NCI-H2107 treated with DMSO at 0.1 percent for 48 hours (cell line): Measurements from ENCODE around the gene ARID1B.

Source experiments
- DNase-seq: peaks from one replicate; lab custom pipeline; 2025; ENCODE audit not compliant: unreplicated experiment; lab: John Stamatoyannopoulos, UW

Gene ARID1B

DNA sequence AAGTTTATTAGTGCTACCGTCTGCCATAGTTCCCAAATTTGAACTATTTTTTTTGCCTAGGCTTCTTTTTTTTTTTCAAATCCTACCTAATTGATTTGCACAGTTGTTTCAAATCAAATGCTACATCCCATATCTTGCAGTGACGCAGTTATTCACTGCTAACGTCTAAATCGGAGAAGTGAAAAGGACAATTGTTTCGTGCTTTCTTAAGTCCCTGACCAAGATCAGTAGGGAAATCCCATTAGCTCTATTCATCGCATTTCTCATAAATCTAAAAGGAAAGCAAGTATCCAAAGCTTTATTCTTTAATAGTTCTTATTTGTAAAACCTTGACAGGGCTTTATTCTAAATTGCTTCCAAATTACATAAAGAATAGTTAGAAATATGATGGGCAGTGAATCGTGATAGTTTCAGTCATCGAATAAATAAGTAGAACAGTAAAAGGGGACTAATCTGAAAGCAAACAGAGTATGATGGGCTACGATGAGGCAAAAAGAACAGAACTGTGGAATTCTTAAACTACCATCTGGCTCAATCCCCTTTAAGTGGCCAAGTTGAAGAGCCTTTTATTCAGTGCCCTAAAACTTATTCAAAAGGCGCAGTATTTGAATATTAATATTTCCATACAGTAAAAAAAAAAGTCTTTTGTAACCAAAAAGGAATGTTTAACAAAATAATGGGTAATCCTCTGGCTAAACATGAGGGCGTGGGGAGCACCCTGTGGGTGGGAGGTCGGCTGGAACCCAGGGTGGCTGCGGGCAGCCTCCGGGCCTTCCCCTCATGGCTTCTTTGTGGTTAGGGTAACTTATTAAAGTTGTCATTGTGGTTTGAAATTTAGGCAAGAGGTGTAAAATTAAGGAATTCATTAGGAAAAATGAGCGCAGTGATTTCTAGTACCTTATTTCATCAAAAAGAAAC lies 3.0 kb upstream of the ARID1B start:
- DNase-seq: no peak

DNA sequence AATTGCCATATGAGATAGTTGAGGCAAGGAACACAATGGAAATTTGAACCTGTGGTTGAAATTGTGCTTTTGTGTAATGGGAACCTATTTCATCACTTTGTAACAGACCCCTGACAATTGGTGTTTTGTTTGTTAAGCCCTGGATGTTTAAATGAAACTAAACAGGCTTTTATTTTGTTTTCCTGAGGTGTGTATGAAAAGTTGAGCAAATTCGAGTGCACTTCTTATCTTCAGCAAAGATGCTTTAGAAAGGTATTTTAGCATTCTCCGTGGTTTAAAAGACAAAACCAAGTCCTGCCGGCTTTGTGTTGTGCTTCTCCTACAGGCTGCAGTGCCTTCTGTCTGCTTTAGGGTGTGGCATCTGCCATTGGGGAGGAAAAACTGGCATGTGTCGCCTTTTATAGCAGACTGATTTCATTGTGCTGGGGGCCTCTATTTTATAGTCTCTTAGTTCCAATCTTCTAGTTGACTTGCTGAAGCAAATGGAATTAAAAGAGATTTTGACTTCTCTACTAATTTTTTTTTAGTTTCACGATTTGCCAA lies 2.2 kb upstream of the ARID1B start:
- DNase-seq: peak; percentile 68

DNA sequence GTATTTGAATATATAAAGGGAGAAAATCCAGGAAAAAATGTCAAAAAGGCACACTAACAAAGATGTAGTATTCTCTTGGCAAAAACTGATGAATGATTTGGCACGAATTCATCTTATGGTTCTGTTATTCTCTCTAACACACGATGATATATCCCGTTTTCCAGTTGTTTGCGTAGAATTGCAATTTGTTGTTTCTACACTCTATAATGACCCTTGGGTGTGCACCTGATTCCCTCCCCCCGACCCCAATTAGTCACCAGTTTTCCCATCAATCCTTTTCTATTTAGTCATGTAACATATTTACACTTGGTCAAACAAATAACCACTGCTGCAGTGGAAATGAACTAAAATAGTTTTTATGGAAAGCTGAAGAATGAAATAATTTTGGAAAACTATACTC lies 1.5 kb upstream of the ARID1B start:
- no peak for DNase-seq

DNA sequence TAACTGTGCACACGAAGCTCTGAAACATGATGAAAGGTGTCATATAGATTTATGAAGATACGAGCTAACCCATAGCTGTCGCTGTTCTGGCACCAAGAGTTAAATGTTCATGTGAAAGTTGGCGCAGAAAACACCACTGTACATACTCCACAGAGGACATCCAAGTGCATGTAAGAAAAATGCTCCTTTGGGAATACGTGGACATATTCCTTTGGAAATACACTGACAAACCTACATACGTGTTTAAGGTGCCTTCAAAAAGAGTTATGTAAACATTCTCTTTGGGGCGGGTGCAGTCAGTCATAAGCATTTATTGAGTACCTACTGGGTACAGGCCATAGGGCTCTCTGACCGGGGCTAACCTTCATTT lies 723 bp upstream of the ARID1B start:
- DNase-seq: peak; percentile 51

DNA sequence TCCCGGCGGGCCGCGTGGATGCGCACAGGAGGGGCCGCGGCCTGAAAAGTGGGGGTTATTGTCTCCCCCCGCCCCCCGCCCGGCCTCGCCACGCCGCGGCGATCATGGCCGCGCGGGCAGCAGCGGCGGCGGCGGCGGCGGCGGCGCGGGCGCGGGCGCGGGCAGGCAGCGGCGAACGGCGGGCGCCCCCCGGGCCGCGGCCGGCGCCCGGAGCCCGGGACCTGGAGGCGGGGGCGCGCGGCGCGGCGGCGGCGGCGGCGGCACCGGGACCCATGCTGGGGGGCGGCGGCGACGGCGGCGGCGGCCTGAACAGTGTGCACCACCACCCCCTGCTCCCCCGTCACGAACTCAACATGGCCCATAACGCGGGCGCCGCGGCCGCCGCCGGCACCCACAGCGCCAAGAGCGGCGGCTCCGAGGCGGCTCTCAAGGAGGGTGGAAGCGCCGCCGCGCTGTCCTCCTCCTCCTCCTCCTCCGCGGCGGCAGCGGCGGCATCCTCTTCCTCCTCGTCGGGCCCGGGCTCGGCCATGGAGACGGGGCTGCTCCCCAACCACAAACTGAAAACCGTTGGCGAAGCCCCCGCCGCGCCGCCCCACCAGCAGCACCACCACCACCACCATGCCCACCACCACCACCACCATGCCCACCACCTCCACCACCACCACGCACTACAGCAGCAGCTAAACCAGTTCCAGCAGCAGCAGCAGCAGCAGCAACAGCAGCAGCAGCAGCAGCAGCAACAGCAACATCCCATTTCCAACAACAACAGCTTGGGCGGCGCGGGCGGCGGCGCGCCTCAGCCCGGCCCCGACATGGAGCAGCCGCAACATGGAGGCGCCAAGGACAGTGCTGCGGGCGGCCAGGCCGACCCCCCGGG lies 637 bp downstream of the ARID1B start:
- no peak for DNase-seq

DNA sequence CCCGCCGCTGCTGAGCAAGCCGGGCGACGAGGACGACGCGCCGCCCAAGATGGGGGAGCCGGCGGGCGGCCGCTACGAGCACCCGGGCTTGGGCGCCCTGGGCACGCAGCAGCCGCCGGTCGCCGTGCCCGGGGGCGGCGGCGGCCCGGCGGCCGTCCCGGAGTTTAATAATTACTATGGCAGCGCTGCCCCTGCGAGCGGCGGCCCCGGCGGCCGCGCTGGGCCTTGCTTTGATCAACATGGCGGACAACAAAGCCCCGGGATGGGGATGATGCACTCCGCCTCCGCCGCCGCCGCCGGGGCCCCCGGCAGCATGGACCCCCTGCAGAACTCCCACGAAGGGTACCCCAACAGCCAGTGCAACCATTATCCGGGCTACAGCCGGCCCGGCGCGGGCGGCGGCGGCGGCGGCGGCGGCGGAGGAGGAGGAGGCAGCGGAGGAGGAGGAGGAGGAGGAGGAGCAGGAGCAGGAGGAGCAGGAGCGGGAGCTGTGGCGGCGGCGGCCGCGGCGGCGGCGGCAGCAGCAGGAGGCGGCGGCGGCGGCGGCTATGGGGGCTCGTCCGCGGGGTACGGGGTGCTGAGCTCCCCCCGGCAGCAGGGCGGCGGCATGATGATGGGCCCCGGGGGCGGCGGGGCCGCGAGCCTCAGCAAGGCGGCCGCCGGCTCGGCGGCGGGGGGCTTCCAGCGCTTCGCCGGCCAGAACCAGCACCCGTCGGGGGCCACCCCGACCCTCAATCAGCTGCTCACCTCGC lies 1.5 kb downstream of the ARID1B start:
- no peak for DNase-seq

DNA sequence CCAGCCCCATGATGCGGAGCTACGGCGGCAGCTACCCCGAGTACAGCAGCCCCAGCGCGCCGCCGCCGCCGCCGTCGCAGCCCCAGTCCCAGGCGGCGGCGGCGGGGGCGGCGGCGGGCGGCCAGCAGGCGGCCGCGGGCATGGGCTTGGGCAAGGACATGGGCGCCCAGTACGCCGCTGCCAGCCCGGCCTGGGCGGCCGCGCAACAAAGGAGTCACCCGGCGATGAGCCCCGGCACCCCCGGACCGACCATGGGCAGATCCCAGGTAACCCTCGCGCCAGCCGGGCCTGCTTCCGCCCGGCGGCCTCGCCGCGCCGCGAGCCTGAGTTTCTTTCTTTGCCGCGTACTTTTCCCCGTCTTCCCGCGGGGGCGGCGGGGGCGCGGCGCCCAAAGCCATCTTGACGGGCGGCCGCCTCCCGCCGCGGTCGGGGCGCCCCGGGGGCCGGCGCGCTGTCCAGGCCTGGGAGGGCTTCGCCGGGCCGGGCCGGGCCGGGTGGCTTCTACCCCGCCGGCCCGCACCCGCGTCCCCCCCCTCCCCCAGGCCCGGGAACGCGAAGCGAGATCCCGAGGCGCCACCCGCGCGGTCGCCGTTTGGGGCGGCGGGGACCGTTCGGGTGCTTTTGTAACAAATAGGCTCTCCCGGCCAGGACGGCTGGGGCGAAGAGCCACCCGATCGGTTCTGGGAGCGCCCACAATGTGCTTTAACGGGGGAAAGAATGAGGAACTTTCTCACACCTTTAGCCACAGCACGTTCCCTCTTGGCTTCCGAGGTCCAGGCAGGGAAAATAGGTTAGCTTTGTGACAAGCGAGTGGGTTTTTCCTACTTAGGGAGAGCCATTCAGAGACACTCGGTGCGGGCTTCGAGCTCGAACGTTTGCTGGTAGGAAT lies 2.3 kb downstream of the ARID1B start:
- no peak for DNase-seq

DNA sequence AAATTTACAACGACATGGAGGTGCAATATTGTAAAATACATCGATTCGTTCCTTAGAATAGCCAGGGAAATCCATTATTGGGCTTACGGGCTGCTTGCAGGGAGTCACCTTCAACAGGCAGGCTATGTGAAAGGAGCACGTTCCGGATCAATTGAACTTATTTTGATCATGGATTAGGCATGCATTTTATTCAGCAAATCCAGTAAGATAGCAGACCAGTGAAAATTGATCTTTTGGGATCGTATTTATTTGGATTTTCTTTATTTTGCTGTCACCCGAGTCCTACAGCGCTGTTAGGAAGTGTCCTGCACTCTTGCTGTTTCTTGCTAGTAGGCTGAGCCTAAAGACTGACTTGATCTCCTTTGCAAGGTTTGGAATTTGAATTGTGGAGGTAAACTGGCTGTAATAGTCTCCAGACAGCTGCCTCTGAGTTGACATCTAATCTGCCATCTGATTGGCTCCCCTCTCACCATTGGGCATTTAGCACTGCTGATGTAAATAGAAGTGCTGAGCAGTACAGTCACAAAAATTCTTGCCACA lies 3.0 kb downstream of the ARID1B start:
- DNase-seq: peak; percentile 98

DNA sequence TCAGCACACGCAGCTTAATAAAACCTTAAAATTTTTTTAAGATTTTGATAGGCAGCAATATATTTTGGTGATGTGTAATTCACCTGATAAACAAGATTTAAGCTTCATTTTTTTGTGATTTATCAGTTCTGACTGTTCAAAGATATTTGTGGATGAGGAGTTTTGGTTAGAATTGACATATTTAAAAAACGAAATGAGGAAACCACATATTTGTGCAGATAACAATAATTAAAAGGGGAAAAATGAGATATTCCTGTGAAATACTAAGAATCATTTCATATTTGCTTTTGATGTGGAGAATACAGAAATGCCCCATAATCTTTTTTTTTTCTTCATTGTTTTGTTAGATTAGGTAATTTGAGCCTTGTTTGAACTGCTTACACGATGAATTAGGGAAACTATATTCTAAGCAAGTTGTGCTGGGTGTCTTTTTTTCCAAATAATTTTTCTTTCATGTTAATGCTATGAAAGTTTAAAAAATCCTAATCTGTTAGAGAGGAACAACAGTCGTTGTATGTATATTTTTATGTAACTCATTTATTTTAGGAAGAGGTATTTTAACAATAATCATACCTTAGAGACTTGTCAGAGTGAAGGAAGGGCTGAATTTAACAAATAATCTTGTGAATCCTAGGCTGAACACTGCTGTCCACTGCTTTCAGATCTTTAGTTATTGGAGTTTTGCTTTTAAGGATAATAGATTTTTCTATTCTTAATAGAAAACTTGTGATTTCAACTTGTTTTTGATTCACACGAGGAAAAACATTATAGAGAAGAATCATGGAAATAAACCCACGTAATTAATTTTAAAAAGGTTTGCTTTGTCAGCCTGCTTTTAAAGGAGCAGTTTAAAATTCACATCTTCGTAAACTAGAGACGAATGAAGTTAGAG lies 4.0 kb downstream of the ARID1B start:
- peak; percentile 45 for DNase-seq

DNA sequence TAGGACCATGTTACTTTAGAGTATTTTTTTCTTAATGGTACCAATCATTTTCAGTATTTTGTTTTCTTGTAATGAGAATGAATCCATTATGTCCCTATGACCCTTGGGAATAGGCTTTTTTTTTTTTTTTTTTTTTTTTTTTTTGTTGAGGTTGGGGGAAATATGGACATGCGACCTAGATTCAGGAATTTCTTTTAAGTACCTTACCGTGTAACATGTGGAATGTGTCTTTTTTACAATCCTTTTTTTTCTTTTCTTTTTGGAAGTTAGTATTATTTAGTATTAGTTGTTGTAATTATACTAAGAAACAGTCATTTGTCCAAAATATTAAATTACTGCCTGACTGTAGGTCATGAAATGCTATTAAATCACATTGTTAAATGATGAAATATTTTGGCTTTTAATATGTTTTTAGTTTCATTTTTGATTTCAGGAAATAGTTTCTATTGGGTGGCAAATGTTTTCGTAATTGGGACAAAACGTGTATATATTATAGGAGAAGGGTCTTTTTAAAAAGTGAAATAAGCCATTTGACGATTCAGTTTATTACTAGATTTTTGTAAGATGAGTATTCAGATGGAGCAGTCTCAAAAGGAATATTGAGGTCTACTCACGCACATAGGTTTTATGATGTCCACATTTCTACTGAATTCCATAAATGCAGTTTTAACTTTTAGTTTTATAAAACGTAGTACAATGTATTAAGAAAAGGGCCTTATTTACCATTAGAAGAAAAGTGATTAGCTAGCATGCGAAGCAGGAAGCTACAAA lies 4.9 kb downstream of the ARID1B start:
- no peak for DNase-seq

DNA sequence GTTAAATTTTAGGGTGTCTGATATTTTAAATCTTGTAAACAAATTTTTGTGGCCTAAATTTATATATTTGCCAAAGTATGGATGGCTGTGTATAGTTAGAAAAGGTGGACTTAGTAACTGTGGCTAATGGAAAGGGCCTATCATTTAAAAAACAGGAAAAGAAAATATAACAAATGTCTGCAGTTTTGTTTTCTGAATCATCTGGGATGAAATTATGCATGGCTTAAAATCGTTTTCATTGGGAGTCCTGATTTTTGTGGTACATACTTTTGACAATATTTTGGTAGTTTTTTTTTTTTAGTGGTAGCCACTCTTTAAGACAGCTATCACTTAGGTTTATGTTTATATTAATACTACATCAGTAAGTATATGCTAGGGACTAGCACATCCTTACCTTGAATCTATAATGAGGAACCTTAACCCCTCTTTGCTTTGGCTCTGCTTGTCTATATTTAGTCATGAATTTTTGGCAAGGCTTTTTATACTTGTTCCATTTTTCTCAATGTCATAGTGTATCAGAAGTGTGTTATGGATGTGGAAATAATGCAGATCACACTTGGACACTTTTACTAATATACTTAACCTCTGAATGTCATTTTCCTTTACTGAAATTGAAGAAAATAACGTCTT lies 5.6 kb downstream of the ARID1B start:
- DNase-seq: peak; percentile 33

DNA sequence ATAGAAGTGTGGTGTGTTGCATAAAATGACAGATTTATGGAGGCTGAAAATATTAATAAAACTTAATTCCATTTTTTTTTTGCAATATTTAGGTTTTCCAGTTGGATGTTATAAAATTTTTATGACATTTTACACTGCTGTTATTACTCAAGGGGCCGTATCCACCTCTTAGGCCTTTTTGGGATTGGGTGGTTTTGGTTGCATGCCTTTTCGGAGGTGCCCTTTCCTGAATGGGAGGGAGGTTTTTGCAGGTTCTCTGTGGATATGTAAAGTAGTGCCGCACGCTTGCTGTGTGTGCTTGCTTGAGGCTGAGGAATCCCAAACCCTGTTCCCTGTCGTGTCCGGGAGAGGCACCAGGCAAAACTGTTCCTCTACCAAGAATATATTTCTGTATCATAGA lies 6.8 kb downstream of the ARID1B start:
- DNase-seq: no peak

DNA sequence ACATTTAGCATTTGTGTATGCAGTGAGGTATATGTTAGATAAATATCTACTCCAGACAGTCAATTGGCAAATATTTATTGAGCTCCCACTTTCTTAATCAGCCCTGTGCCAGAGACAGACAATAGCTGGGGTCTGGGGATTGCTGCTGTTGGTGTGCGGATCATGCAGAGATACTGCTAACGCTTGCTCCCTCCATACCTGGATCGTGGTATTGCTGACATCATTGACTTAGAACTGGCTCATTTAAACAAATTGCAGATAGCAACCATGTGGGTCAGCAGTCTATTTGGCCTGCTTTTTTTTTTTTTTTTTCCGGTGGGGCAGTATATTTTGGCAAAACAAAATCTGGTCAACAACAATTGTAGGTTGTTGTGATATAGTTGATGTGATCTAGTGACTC lies 9.5 kb downstream of the ARID1B start:
- no peak for DNase-seq

DNA sequence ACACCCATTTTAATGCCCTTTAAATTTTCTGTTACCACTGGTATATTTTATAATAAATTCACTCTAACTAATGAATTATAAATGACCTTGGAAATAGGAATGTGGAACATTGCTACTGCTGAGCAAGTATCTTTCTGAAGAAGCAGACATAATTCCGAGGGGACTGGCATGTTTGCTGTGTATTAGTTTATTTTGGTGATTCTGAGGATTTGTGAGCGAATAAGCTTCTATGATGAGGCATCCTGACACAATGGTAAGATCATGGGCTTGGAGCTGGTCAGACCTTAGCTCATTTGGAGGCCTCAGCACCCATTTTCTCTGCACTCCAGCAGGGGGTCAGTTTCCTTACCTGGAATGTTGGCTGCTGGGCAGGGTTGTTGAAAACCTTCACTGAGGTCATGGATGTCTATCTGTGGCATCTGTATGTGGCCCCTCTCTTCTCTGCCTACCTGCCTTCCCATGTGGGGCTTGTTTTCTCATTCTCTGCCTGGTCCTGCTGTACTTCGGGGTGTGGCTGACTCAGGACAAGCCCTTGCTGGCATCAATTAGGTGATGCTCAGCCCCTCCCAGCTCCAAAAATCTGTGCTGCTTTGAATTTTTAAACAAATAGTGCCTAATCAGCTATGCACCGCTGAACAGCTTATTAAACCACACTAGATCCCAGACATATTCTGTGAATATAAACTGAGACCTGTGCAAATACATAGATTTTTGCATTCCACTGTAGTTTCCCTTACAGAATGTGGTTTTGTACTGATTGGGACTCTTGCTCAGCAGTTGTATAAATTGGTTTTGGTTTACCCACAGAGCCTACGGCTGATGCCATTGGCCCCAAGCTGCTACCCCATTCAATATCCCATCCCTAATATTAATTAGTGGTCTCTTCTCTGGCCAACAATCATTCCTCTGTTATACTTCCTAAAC lies 10.7 kb downstream of the ARID1B start:
- DNase-seq: no peak

DNA sequence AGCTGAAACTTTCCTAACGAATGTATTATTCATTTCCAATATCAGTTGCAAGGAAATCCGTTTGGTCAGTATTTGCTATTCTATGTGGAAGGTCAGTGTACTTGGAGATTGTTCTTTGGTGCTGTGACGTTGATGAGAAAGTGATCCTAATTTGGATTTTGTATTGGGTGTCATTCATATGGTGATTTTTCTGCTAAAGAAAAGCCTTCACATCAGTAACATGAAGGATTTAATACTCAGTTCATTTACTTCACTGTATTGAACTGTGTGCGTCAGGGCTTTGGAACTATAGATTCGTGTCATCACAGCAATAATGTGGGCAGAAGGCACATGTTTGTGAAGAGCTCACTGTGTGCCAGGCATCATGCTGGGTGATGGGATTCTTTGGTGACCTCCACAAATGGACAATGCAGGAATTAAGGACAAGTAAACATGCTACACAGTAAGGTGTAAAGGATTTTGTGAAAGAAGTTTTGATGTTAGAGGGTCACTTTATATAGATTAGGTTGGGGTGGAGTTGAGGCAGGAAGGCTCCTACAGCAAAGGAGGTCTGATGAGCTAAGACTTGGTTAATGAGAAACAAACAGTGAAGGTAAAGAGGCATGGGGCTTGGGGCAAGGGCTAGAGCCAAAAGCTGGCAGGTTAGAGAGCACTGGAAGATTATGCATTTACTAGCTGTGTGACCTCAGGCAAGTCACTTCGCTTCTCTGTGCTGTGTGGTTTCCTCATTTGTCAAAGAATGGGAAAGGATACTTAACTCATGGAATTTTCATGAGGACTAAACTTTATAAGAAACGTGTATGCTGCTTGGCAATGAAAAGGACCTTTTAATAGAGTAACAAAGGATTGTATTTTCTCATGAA lies 12.1 kb downstream of the ARID1B start:
- no peak for DNase-seq
